ENCODE measurements around the gene SERAC1. TPM values are rescaled to one million over a fixed set of nuclear protein-coding genes. Genes with fewer than 3 reads are reported as not detected.

The SERAC1 gene
- polyA plus RNA-seq, 1 experiment = 6.1 TPM

- ChIA-PET CTCF (interaction anchor here (0.6 to 1.4 kb wide), 7 partner anchors 10 to 324 kb away, joined by 3 to 9 read pairs (median 3); partner anchors contain the start of gene SYNJ2), POLR2A (interaction anchor here (0.6 kb wide), 2 partner anchors 60 to 94 kb away, joined by 3 read pairs; no protein-coding TSS in a partner anchor)
- Histone ChIP-seq H3K27me3 (ENCODE audit: control insufficient read depth, insufficient read depth, low read length) (no peaks in the 10 kb centered on the region), H3K36me3 (ENCODE audit: control insufficient read depth, insufficient read depth, low read length) (peaks cover 27% of the 10 kb centered on the region), H3K4me3 (ENCODE audit: low read depth, low read length) (no peak overlapping the region)
- TF ChIP-seq, protein P1, sequence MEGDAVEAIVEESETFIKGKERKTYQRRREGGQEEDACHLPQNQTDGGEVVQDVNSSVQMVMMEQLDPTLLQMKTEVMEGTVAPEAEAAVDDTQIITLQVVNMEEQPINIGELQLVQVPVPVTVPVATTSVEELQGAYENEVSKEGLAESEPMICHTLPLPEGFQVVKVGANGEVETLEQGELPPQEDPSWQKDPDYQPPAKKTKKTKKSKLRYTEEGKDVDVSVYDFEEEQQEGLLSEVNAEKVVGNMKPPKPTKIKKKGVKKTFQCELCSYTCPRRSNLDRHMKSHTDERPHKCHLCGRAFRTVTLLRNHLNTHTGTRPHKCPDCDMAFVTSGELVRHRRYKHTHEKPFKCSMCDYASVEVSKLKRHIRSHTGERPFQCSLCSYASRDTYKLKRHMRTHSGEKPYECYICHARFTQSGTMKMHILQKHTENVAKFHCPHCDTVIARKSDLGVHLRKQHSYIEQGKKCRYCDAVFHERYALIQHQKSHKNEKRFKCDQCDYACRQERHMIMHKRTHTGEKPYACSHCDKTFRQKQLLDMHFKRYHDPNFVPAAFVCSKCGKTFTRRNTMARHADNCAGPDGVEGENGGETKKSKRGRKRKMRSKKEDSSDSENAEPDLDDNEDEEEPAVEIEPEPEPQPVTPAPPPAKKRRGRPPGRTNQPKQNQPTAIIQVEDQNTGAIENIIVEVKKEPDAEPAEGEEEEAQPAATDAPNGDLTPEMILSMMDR (IDR thresholded peaks at IDR 0.05; ENCODE audit: insufficient read depth, low read depth, low read length) = no peak
- DNase-seq (ENCODE audit: low read depth) = peak; percentile 65
These were observed 81.4 kb downstream of the SERAC1 start for GRCh38 chr6:158086504-158087223.

DNA sequence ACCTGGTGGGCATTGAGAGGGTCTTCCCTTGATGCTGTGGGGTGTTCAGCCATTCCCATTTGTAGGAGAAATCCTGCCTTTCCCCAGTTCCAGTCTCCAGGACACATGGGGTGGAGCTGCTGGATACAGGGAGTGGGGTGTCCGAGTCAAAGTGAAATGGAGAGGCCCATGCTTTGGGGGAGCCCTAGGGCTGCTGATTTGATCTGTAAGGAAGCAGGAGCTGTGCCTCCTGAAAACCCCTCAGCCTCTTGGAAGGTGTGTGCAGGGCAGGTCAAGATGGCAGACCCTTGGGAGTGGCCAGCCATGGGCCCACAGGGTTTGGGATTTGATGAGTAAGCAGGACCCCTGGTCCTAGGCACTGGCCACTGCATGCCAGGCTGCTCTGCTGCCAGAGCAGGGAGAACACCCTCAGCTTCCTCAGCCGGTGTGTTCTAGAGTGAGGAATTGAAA lies 82.0 kb downstream of the SERAC1 start:
- Histone ChIP-seq H3K36me3 (ENCODE audit: control insufficient read depth, insufficient read depth, low read length) (peaks cover 30% of the 10 kb centered on the region), H3K27me3 (ENCODE audit: control insufficient read depth, insufficient read depth, low read length) (no peaks in the 10 kb centered on the region), H3K4me3 (ENCODE audit: low read depth, low read length) (no peak overlapping the region)
- DNase-seq (ENCODE audit: low read depth) = no peak
- ChIA-PET POLR2A (interaction anchor here (0.6 kb wide), 1 partner anchor 94 kb away, joined by 3 read pairs; no protein-coding TSS in a partner anchor), CTCF (interaction anchor here (0.7 to 1.4 kb wide), 5 partner anchors 10 to 323 kb away, joined by 3 to 9 read pairs (median 4); partner anchors contain the start of gene SYNJ2)
- TF ChIP-seq, protein P1 (IDR thresholded peaks at IDR 0.05; ENCODE audit: insufficient read depth, low read depth, low read length) = no peak

GRCh38 chr6:158085261-158086053 lies 82.6 kb downstream of the SERAC1 start:
- H3K27me3 ChIP-seq (ENCODE audit: control insufficient read depth, insufficient read depth, low read length) = no peaks in the 10 kb centered on the region
- TF ChIP-seq, protein P1 (IDR thresholded peaks at IDR 0.05; ENCODE audit: insufficient read depth, low read depth, low read length) = no peak
- ChIA-PET CTCF (interaction anchor here (0.6 to 1.4 kb wide), 5 partner anchors 9 to 323 kb away, joined by 3 to 9 read pairs (median 4); partner anchors contain the start of gene SYNJ2), POLR2A (no interaction called here)
- DNase-seq (ENCODE audit: low read depth) = no peak
- peaks cover 36% of the 10 kb centered on the region for H3K36me3 ChIP-seq (ENCODE audit: control insufficient read depth, insufficient read depth, low read length)
- no peak overlapping the region for H3K4me3 ChIP-seq (ENCODE audit: low read depth, low read length)

- no peak for DNase-seq (ENCODE audit: low read depth)
- CTCF ChIA-PET = interaction anchor here (0.7 to 2.4 kb wide), 3 partner anchors 11 to 137 kb away, joined by 3 to 11 read pairs (median 4); no protein-coding TSS in a partner anchor
- Histone ChIP-seq H3K27me3 (ENCODE audit: control insufficient read depth, insufficient read depth, low read length) (no peaks in the 10 kb centered on the region), H3K4me3 (ENCODE audit: low read depth, low read length) (no peak overlapping the region), H3K36me3 (ENCODE audit: control insufficient read depth, insufficient read depth, low read length) (peaks cover 33% of the 10 kb centered on the region)
- TF ChIP-seq, protein P1 (IDR thresholded peaks at IDR 0.05; ENCODE audit: insufficient read depth, low read depth, low read length) = no peak
- POLR2A ChIA-PET = no interaction called here
These were observed 84.4 kb downstream of the SERAC1 start for GRCh38 chr6:158083455-158084325.
